Measurements from ENCODE around the gene LRP8.

Gene LRP8

DNA sequence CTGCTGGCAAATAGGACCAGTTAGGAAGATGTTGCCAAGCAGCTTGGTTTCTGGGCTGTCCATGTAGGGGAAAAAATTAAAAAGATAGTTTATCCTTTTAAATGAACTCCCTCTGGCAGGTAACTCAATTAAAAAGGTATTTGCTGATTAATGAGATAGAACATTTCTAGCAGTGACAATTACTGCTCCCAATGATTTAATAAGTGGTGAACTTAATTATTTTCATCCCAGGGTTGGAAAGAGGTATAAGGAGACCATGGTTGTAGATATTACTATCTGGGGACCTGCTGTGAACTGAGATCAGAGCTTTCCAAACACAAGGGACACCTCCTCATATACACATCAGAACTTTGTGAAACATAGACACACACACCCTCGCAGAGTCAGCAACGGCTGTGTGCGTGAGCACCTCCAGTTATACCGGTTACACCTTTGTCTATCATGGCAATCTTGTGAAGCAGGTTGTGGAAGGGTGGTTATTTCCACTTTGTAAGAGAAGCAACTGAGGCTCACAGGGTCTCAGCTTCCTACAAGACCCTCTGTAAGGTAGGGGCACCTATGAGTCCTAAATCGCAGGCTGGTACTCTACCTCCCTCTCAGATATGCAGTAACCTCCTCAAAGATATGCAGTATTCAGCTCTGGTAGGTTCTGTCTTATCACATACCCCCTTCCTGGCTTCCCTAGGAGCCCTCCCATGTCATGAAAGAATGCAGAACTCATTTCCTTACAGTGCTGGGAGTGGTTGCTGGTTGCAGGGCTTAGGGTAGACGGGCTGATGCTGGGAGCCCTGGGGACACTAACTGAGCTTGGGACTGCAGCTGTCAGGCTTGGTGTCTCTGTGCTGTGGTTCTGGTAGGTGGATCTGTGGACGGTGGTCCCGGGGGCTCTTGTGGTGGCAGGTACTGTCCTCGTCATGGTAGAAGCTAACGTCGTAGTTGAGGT lies 71.1 kb downstream of the LRP8 start:
- DNase-seq: no peak

DNA sequence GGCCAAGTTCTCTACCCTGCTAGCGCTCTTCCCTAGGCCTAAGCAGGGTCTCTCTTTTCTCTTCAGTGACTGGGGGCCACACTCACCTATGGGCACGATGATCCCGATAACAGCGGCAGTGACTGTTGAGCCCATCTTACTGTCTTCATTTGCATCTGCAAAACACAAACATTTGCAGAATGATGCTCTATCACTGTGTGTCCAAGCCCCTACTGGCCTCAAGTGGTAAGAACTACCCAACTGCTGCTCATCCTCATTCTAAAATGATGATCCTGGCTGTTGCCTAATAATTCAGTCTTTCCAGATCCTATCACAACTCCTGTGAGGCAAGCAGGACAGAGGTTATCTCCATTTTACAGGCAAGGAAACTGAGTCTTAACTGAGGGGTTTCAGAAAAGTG lies 72.8 kb downstream of the LRP8 start:
- no peak for DNase-seq

GRCh38 chr1:53254011-53254640 lies 73.7 kb downstream of the LRP8 start:
- DNase-seq: no peak

GRCh38 chr1:53250325-53250724 lies 77.5 kb downstream of the LRP8 start:
- DNase-seq: no peak

DNA sequence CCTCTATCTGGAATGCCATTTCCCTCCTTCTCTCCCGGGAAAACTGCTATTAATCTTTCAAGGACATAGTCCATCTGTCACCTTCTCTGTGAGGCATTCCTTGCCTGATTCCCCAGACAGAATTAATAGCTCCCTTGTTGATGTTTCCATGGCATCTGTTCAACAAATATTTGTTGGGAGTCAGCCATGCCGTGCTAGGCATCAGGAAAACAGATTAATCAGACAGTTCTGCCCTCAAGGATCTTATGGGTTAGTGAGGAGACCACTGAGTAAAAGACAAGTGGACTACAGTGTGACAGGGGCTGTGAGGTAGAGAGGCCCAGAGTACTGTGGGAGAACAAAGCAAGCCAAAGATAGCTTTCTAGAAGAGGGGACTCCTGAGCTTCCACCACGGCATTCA lies 78.2 kb downstream of the LRP8 start:
- DNase-seq: no peak

- DNase-seq: peak; percentile 84
Measured at GRCh38 chr1:53246261-53247134, 81.4 kb downstream of the LRP8 start.

DNA sequence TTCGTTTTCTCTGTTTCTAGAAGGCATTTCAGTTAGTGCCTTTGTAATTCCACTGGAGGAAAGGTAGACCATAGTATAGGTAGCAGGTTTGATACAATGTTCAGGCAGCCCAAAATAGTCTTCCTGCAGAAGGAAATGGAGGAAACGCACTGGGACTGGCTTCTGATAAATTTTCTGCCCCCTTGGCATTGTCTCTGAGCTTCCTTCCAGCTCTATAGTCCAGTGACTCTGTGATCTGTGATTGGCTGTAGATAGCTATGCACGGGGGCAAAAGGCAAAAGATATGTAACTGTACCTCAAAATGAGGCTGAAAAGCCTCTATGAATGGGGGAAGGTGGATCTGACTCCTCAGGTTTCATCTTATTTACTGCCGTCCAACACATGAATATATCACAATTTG lies 83.7 kb downstream of the LRP8 start:
- DNase-seq: no peak

DNA sequence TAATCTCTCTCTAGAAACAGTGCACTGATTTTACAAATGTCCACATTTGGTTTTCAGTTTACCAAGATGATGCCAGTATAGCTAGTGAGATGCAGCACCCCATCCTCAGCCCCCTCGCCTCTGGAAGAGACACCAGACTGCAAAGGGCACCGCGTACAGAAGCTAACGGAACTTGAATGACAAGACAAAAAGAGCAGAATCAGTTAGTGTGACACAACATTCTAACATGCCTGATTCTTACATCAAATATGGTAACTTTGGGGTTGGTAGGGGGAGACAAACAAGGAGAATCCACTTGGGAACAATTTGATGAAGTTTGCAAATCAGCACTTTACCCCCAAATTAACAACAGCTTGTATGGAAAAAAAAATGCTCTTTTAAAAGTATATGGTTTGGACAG lies 85.5 kb downstream of the LRP8 start:
- no peak for DNase-seq

DNA sequence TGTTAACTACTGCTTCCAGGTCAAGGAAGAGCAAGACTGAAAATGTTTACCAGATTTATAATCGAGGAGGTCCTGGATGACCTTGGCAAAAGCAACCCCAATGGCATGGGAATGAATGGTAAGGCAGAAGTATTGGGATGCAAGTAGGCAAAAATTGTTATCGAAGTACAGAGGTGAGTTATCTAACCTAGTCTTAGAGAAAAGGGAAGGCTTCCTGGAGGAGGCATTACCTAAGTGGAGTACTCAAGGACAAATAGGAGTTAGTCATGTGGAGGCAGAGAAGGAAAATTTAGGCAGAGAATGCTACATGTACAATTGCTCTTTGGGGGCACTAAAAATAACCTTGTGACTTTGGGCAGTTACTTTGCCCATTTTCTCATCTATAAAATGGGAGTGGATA lies 86.0 kb downstream of the LRP8 start:
- DNase-seq: no peak

DNA sequence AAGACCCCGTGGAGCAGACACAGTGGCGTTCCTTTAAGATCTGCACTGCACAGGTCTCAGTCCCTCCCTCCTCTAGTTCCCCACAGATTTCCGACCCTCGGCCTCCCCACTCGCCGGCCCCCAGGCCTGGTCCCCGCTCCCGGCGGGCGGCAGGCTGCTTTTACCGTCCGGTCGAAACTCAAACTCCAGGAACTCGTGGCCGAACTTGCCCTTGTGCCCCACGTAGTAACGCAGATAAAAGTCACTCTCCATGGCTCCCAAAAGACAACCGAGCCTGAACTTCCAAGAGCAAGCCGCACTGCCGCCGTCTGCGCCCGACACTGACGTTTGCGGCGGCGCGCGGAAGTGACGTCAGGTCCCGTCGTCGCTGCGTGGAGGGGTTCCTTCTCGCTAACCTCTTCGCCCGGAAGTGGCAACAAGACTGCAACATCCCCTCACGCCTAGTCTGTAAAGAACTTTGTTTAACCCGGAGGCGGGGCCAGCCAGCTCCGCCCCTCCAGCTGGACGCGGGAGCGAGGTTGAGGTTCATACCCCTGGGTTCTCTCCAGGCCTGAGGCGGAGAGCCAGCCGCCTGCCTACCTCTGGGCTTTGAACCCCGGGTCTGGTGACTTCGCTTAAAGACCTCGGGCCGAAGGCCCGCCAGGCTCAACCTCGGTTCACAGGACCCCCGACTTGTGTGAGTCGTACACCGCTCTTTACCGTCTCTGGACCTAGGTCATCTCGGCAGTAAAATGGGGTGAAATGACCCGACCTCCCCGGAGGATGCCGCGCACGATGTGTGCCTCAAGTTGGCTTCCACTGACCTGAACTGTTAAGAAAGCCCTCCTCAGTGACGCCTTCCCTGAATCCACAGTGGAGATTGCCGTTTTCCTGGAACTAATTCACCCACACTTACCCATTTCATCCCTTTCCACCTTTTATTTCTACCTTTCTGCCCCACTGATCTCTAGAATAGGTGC lies 89.4 kb downstream of the LRP8 start, which contains the start of gene MAGOH:
MAGOH (minus strand) TSS at position 322 of the 959 bp plus-strand sequence; CDS start at position 252, 70 bp downstream.
- peak; percentile 83 for DNase-seq

GRCh38 chr1:53237638-53238037 lies 90.2 kb downstream of the LRP8 start:
- no peak for DNase-seq

GRCh38 chr1:53220962-53221286 lies 106.9 kb downstream of the LRP8 start:
- peak; percentile 46 for DNase-seq

DNA sequence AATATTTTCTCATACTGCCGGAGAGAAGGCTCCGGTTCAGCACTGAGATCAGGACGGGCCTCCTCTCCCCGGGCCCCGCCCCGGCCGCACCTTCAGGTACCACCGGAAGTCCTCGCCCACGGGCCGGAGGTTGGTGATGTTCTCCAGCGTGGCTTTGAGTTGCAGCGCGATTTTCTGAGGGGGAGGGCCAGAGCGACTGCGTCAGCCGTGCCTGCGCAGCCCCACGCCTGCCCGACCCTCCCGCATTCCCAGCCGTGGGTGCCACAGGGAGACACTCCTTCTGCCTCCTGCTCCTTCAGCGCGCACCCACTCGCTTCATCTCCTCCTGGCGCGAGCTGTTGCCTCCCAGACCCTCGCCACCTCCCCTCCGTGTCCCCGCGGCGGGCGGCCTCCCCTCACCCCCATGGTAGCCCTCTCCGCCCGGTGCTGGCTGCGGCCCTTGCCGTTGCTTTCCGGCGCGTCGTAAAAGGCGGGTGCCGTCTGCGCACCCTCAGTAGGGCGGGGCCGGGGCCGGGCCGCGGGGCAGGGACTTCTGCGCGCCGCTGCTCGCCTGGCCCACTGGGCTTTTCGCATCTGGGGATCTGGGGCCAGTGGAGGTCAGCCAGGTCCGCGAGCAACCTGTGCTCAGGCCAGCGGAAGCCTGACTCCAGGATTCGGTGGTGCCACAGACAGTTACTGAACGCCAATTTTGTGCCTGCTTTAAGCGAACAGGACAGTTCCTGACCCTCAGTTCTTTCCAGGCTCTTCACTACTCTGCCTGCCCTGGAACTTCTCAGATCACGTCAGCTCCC lies 107.5 kb downstream of the LRP8 start, which contains the start of gene CZIB:
CZIB (minus strand) TSS at position 464 of the 791 bp plus-strand sequence; CDS start at position 405, 59 bp downstream.
- peak; percentile 93 for DNase-seq

DNA sequence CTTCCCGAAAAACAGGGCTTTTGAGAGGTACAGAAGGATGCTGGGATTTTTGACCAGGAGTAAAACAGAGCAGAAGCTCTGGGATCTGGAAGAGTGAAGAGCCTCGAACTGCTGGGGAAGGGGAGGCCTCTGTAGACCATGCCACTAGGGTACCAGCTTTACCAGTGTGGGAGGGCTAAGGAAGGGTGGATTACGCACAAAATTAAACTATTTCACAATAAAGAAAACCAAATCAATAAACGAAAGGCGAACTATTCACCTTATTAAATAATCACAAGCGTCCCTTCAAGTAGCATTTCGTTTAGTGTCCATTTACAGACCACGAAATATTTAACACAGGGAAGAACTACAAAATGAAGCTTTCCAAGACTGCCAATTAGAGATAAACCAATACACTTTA lies 108.2 kb downstream of the LRP8 start:
- DNase-seq: no peak

DNA sequence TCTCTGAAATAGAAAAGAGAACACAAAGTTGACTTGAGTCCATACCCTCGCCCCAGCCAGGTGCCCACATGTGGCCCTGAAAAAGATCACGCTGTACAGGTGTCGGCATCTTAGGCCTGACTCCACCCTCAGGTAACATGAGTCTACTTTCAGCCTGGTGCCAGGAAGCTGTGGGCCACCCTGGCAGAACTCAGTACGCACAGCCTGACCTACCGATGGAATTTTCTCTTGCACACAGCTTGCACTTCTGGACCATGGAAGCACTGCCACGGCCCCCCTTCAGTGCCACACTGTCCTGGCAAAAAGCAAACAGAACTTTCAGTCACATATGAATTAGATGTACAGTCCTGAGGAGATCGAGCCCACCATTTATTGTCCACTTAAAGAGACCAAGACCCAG lies 109.7 kb downstream of the LRP8 start:
- DNase-seq: no peak

GRCh38 chr1:53214376-53214940 lies 113.4 kb downstream of the LRP8 start:
- no peak for DNase-seq

GRCh38 chr1:53210954-53211353 lies 116.9 kb downstream of the LRP8 start:
- no peak for DNase-seq

DNA sequence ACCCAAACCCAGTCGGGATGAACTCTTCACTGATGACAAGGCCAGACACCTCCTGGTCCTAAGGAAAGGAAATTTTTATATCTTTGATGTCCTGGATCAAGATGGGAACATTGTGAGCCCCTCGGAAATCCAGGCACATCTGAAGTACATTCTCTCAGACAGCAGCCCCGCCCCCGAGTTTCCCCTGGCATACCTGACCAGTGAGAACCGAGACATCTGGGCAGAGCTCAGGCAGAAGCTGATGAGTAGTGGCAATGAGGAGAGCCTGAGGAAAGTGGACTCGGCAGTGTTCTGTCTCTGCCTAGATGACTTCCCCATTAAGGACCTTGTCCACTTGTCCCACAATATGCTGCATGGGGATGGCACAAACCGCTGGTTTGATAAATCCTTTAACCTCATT lies 117.5 kb downstream of the LRP8 start:
- no peak for DNase-seq

DNA sequence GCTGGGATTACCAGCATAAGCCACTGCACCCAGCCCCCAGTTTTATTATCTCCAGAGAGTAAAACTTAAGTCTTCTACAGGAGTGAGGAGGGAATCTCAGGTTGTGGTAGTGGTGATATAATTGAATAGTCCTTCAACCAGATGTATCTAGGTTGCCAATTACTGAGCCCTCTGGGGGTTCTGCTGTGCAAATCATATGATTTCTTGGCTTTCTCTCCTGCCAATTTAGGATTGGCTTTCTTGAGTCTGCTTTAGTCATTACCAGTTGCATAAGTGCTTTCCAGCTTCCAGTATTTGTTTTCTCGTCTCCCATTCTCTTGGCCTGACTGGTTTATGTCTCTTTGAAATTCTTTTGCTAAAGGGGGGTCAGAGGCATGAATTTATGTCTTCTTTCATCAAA lies 120.1 kb downstream of the LRP8 start:
- no peak for DNase-seq

- no peak for DNase-seq
Measured at GRCh38 chr1:53206735-53207379, 121.0 kb downstream of the LRP8 start.

Measured in kidney glomerular epithelial cell (primary cell).